ENCODE results near the gene ANAPC4.

ANAPC4 gene

DNA sequence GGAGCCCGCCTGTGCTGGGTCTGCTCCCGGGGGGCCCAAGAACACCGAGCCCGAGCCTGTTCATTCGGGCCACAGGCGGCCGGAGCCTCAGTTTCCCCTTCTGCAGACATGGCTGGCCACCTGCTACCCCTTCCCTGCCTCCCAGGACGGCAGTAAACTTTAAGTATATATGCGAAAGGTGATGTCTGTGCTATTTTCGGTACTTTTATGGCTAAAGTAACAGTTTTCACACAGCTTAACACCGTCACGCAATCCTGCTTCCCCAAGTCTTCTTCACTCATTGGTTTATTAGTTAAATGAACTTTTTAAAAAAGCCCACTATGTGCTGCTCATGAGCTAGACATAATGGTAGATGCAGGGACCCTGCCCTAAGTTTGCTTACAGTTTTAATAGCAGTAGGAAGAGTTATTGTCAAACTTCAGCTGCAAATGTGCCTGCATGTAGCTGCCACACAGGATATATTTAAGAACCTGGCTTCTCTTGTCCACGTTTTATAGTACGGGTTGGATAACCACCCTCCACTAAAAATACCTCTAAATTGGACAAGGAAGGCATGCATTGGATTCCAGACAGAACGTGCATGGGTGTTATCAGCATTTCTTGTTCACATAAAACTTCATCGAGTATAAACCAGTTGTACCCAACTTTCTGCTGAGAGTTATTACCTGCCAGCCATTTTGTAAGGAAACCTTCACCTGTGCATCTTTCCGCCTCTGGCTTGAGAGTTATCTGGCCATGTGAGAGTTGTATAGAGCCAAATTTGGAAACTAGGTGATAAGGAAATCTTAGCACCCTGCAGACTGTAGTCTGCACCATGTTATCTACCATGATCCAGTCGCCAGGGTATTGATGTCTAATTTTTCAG, 741 bp downstream of the ANAPC4 start:
- no peak for DNase-seq

DNA sequence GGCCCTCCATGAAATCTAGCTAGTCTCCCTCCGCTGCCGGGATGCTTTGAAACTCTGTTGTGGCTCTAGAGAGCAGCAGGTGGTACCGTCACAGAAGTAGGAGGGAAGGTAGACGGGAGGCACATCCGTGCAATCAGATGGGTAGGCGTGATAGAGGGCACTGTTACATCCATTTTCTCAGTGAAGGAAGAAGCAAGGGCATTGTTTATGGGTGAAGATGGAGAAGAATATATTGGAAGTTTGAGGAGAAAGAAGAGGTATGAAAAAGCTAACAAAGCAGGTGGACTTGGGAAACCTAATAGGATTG, 1.3 kb downstream of the ANAPC4 start:
- no peak for DNase-seq

DNA sequence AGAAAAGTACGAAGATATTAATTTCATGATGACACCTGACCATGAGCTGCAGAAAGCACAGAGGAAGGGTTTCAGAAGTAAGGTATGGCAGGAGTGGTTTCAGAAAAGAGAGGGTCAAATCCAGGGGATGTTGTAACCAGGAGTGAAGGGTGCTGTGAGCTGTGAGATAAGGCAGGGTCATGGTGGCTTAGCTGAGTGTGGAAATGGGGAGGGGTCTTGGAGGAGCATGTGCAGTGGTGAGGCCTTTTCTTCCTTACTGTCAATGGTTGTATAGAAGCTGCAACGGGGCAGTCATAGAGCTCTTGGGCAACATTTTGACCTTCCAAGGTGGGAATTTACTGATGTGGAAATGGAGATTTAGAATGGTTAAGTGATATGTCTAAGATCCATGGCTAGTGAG, 2.5 kb downstream of the ANAPC4 start:
- DNase-seq: no peak

DNA sequence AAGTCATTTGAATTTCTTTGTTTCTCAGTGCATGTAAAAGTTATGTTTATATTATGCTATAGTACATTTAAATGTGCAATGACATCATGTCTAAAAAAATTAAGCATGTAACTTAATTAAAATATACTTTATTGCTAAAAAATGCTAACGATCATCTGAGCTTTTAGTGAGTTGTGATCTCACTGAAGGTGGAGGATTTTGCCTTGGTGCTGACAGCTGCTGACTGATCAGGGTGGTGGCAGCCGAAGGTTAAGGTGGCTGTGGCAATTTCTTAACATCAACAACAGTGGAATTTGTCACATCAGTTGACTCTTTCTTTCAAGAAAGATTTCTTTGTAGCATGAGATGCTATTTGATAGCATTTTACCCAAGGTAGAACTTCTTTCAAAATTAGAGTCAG, 6.6 kb downstream of the ANAPC4 start:
- DNase-seq: no peak

DNA sequence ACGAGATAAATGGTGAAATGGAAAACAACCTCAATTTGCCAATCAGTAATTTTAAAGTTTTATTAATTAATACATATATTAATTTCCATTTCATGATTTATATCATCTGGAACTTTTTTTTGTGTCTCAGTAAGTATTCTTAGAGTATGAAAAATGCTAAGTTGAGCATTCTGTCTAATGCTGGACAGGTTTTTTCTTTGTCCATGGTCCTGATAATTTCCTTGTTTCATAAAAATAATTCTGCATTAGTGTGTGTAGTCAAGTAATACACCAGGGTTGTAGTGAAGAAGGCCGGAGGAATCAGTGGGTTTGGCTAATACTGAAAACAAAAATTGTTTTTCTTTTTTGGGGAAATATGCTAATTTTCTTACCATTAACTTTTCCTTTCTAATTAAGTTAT, 9.9 kb downstream of the ANAPC4 start:
- DNase-seq: no peak

DNA sequence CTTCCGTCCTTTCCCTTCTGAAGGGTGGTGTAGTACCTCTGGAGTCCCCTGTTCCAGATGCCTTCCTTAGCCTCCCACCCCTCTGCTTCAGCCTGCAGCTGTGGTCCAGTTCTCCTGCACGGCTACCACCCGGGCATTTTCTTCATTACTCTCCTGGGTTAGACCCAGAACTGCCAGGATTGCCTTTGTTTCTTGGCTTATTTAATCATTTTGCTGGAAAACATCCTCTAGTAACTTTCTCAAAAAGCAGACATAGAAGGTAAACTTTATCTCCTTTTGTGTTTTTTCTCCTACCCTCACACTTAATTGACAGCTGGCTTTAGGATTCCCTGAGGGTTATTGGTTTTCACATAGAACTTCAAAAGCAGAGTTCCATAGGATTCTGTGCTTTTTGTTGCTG, 20.2 kb downstream of the ANAPC4 start:
- no peak for DNase-seq

DNA sequence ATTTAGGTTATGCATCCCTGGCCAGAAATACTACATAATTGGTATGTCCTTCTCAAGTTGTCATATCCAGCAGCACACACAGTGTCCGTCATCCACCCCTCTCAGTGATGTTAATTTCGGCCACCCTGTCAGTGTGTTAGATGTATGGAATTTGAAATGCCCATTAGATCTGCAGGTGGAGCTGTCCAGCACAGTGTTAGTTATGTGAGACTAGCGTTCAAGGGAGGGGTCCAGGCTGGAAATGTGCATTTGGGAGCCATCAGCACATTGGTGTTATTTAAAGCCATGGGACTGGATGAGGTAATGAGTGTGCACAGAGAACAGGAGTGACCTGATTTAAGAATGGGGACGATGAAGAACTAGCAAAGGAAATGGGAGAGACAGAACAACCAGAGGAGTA, 22.4 kb downstream of the ANAPC4 start:
- DNase-seq: no peak

DNA sequence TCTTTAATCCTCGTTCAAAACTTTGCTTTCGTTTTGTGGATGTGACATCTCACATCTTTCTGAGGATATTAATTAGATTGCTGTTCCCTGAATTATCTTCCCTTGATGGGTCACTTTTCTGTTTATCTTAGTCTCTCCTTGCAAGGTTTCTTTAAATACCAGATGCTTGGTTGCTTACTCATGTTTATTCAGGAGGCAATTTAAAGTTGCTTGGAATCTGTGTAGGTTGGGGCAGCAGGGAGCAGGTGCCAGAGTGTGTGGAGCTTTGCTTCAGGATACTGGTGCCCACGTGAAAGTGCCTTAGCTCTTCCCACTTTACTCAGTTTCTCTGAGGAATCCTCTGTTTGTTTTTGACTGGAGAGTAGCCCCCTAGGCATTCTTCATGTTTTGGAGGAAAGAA, 24.0 kb downstream of the ANAPC4 start:
- DNase-seq: no peak

DNA sequence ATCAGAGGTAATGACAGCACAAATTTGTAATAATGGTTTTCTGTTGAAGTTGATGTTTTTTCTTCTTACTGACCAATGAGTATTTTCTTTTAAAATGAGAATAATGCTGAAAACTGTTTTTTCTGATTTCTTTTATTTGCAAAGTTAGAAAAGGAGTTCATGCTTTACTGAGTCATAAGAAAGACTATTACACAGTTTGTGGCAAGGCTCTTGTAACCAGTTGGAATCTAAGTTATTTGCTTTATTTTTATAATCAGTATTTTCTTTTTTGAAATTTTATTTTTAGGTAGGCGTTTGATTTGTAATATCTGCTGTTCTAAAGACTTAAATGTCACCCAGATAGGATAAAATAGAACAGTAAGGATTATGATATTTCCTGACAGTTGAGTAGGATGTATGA, 25.5 kb downstream of the ANAPC4 start:
- DNase-seq: no peak

DNA sequence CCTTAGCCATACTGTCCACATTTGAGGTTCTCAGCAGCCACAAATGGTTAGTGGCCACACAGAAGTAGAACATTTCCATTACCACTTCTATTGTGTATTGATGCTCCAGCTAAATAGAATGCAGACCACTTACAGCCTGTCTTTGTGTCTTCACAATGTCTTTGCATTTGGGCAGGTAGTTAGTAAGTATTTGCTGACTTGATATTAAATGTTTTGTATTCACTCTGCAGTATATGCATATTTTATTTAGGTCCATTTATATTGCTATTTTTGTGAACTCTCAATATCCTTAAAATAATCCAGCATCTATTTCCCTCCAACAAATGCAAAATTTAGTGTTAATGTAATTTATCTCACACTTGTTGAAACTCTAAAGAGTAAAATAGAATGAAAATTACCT, 26.6 kb downstream of the ANAPC4 start:
- no peak for DNase-seq

DNA sequence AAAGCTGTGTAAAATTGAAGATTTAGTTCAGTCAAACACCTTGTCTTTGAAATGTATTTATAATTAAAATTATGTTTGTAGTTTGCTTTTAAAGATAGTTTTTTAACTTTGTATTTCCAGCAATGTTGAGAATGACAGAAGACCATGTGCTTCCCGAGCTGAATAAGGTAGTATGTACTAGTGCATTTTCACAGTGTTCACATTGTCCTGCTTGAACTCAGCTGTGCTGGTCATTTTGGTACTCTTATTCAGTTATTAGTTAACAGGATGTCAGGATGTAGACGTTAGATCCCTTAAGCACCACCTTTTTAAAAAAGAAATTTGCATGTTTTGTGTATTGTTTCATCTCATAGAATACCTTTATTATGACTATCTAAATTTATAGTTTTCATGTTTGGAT, 28.4 kb downstream of the ANAPC4 start:
- no peak for DNase-seq

DNA sequence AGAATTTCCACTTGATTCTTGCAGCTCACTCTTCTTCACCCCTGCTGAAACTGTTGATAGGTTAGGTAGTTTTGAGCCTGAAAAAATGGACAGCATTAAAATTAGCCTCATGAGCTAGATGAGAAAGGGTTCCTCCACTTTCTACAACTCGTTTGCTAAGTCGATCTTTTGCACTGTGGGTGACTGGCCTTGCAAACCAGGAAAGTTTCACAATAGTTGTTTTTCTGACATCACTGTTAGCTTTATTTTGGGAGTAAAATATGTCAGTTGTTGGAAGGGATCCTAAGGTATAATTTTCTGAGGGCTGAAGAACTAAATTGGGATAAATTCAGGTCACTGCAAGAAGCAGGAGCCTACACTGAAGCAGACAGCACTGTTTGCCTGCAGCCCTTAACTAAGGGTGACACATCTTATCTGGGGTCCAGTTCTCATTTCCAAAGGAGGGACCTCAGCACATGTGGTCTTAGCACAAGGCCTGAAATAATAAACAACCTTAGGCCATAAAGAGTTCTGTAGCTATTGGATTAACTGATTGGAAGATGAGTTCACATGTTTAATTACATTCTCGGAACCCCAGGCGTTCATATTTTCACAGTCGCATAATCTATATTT, 29.1 kb downstream of the ANAPC4 start:
- DNase-seq: no peak

DNA sequence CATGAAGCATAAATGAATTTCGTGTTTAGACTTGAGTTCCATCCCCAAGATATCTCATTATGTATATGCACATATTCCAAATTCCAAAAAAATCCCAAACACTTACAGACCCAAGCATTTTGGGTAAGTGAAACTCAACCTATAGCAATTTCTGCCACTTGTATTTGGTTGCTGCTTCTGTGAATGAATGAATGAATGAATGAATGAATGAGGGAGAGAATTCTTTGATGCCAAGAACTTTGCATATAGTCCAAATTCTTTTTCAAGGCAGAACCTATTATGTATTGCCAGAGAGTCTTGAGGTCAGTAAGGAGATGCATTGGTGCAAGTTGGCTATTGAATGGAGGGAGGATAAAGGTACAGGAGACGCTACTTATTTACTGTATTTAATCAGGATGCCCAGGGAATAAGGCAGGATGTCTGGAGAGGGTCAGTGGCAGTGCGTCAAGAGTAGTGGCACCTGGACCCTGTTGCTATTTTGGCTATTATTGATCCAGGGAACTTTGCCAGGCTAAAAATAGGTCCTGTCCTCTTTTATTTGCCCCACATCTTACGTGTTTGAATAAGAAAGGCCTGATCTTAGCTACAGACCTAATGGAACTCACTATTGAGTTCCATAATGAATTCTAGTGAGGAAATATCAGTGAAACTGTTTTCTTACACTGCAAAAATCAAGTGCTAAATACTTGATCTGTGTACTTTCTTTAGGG, 33.9 kb downstream of the ANAPC4 start:
- no peak for DNase-seq

DNA sequence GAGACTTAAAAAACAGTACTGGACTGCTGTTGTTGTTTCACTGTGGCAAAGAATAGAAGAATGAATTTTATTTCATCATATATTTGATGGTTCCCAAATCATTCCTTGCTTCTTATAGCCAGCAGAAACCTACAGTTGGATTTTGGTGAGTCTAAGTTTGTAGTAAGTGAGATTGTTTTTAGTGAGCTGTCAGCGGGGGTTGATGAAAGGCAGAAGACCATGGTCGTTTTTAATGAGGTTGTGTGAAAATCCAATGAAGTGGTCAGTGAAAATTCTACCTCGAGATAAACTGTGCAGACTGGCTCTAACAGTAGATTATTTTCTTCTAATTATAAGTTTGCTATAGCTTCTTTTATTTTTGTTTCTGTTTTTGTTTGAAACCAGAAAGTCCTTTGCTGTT, 36.2 kb downstream of the ANAPC4 start:
- DNase-seq: no peak

DNA sequence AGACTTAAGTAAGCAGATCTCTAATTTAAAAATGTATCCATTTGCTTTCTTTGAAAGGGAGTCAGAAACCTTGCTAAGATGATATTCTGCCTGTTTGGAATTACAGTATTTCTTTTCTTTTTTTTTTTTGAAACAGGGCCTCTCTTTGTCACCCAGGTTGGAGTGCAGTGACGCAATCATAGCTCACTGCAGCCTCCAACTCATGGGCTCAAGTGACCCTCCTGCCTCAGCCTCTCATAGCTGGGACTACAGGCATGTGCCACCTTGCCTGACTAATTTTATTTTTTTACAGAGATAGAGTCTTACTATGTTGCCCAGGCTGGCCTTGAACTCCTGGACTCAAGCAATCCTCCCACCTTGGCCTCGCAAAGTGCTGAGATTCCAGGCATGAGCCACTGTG, 40.0 kb downstream of the ANAPC4 start:
- DNase-seq: no peak

DNA sequence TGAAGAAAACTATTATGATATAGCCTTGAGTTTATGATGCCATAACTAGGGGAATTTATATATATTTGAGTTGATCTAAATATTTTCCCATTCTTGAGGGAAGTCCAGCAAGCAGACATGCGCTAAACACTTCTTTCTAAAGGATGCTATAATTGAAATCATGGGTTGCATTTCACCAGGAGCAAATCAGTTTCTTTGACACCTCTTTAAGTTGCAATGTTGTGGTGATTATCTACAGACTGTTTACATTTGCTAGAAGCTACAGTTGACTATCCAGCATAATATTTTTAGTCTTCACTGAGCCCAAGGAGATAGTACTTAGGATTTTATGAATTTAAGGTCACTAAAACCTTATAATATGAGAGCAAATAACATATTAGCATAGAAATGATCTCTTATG, 43.9 kb downstream of the ANAPC4 start:
- DNase-seq: no peak

DNA sequence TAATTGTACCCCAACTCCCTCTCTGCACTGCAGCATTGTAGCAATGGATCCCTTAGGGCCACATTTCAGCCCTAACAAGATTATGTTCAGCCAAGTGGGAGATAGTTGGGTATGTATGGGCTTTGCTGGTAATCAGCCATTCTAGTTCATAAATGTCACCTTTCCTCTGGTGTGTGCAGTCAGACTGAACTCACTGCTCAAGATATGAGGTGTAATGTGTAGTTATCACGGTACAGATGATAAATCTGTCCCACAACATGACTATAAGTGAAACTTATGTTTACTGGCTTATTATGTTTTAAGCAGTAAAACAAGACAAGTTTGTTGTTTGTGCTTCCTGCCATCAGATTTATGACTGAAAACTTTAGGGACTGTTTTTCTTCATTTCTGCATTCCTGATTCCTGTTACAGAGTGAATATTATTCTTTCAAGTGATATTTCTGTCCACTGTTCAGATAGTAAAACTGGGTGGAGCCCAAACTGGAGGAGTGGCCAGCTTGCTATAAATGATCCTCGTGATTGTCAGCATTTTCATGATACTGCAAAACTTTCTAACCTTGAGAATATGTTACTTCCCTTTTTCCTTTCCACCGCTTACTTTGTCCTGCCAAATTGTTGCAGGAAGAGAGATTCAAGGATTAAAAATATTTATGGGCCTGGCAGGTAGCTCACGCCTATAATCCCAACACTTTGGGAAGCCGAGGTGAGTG, 44.9 kb downstream of the ANAPC4 start:
- no peak for DNase-seq

DNA sequence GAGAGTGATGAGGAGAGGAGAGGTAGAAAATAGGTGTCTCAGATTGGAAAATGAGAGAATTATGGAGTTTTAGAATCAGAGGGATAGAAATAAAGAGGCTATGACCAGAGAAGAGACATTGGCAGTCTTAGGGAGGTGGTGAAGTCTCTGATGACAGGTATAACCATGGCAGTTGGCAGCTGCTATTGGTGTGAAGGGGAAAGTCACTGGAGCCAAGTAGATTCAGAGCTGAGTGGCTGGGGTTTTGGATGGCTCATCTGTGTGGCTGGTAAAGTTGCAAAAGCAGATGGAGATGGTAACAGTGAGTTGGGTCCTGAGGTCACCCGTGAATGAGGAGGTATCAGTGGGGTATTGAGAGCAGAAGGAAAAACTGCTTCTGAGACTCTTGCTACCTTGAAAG, 46.5 kb downstream of the ANAPC4 start:
- DNase-seq: no peak

DNA sequence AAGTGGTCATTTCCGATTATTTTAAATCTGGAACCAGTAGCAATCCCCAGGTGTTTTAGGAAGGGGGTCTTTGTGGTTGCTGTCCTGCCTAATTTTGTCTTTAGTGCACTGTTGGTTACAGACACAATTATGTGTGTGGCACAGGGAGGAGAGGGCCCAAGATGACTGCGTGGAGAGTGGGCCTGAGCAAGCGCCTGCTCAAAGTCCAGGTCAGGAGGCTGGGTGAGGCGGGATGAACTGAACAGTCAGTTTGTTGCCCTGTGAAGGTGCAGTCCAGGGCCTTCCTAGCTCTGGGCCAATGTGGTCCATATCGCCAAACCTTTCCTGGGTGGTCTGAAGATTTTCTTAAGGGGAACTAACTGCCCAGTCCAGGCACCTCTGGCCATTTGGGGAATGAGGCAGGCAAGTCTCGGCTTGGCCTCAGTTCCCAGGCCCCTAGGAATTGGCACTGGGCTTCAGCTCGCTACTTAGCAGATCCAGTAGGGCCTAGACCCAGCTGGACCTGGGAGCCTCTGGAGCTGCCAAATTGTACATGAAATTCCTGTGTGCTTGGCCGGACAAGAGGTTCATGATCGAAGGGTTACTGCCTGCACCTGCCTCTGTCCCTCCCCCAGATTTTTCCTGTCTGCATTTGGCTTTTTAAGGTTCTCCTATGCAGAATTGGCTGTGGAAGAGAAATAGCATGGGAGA, 47.6 kb downstream of the ANAPC4 start:
- no peak for DNase-seq

DNA sequence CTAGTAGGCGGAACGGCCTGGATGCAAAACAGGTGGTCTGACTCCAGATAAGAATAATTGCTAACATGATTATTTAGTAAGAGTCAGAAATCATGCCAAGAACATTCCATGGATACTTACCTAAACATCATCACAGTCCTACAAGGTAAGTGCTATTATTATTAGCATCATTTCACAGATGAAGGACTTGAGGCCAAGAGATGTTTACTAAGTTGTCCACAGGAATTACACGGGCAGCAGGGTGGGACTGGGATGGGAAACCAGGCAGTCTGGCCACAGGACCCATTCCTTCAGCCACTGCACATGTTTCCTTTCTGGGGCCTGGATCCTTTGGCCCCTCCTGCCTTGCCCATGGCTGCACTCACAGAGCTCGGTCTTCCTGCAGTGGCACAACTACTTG, 48.3 kb downstream of the ANAPC4 start:
- no peak for DNase-seq

DNA sequence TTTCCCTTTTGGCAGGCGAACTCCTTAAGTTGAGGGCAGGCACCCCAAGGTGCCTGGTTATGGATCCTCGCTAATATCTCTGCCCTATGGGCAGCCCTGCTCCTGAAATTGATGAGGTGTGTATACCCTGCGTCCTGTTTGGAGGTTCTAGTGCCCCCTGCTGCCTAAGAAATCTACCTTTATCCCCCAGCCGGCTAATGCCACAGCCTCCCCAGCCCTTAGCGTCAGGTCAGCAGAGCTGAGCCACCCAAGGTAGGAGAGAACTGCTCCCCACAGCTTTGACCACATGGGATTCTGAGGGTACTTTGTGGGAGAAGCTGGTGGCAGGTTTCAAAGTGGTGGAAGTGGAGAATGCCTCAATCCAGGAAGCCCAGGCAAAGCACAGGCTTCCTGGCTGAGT, 50.8 kb downstream of the ANAPC4 start:
- DNase-seq: no peak

DNA sequence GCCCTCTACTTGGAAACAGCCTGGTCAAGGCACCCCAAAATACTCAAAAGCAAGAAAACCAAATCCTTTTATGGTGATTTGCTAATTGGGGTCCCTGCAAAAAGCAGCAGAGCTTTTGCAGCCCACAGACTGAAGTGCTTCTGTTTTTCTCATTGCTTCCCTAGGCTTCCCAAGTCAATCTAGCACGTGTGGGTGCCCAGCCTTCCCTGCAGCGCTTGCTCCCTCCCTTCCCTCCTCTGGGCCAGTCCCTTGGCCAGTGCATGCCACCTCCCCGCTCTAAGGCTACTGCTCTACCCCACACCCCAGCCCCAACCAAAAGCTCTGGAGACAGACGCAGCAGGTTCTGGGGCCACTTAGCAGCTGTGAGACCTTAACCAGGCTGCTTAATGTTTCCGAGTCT, 53.6 kb downstream of the ANAPC4 start:
- no peak for DNase-seq
